Neural cell (in vitro differentiated cells): ENCODE results near the gene PNMA3.
"Not testable (repeated sequence)": the region's sequence is repeated elsewhere in the genome, so short reads cannot be mapped to it uniquely, and the experiment has no call there.

Source experiments
- CTCF ChIP-seq: fragments of 450-650 bp; IDR thresholded peaks from 2 replicates; pipeline ENCODE4 v1.5.1; 2014; ENCODE audit warnings: antibody characterized with exemption, mild to moderate bottlenecking, moderate library complexity; ENCODE audit not compliant: poor library complexity, severe bottlenecking
- EP300 ChIP-seq: fragments of 450-650 bp; conservative IDR thresholded peaks from 2 replicates; pipeline ENCODE4 v1.6.1; 2014; ENCODE audit warnings: antibody characterized with exemption, mild to moderate bottlenecking, moderate library complexity; ENCODE audit not compliant: poor library complexity, severe bottlenecking

DNA sequence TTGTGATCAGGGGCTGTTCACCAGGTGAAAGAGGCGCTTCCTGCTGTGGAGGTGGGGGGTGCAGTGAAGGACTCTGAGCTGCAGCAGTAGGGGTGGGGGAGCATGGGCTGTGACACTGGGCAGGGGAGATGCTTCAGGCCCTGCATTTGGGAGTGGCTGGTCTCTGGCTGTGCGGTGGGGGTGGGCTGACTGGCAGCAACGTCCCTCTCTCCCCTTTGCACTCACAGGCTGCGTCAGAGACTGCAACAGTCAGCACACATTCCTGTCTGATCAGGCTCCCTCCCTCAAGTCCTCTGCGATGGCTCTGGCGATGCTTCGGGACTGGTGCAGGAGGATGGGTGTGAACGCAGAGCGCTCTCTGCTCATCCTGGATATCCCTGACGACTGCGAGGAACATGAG is 27.8 kb upstream of the PNMA3 start:
- TF ChIP-seq EP300, CTCF: not testable (repeated sequence)
